HCT116 (cell line): Measurements from ENCODE around the gene SP3. TPM values are rescaled to one million over a fixed set of nuclear protein-coding genes. Genes with fewer than 3 reads are reported as not detected.

Experiments
- ATAC-seq: fragments of 200-7000 bp; cut with Tn5 transposase; 2 replicates; pipeline ENCODE4 v1.9.1; 2020; ENCODE audit warnings: mild to moderate bottlenecking, moderate library complexity
- BruUV-seq: library from RNA; stranded (reverse); fragments of 400-500 nt; replicated peaks from 2 replicates; lab custom pipeline; 2021; lab: Mats Ljungman, UMichigan
- CTCF ChIA-PET: fragments of 300-600 bp; sonication (Branson Sonifier 250); formaldehyde crosslinking; loops from one replicate; lab custom pipeline; 2021; ENCODE audit warnings: antibody characterized with exemption; lab: Charles Lee
- POLR2A ChIA-PET: fragments of 300-600, 350-600 bp; sonication (Branson Sonifier 250); formaldehyde crosslinking; loops from one replicate; lab custom pipeline; 2021; ENCODE audit warnings: antibody characterized with exemption; lab: Charles Lee
- RAD21 ChIA-PET, 2 experiments: fragments of 300-600 bp; sonication (Branson Sonifier 250); formaldehyde crosslinking; loops; one replicate each; lab custom pipeline; 2023; ENCODE audit warnings: low total read pairs in 2 of 2; ENCODE audit not compliant: uncharacterized antibody in 2 of 2, unreplicated experiment in 2 of 2, low non-redundant PET in 1 of 2; lab: Charles Lee
- DNase-seq: peaks from one replicate; pipeline ENCODE4 v3.0.0-alpha.2; 2010; ENCODE audit warnings: low read depth, low spot score
- H2AFZ ChIP-seq: fragments of 200-600 bp; shearing (Covaris generic), sonication (generic); 2 replicates; pipeline ENCODE4 v1.6.1; 2017; ENCODE audit warnings: low read depth, mixed run types, mixed read lengths, antibody characterized with exemption, low read length; ENCODE audit not compliant: poor library complexity, severe bottlenecking
- H3K27ac ChIP-seq: 2 replicates; pipeline ENCODE4 v1.5.1; 2012; ENCODE audit warnings: low read depth, low read length
- H3K27me3 ChIP-seq: fragments of 200-600 bp; sonication (generic); 2 replicates; pipeline ENCODE4 v1.6.1; 2016; ENCODE audit warnings: mixed run types, low read length, mixed read lengths; ENCODE audit not compliant: insufficient read depth
- H3K36me3 ChIP-seq, 2 experiments: fragments of 200-500 bp in 1 of 2; fragments of 200-600 bp in 1 of 2; sonication (Bioruptor generic) in 1 of 2; sonication (generic) in 1 of 2; 2 replicates each; pipeline versions ENCODE4 v1.5.1 to v1.6.1; 2014 to 2016; ENCODE audit warnings: low read length in 2 of 2, inconsistent platforms in 1 of 2, mixed read lengths in 1 of 2, mixed run types in 1 of 2; ENCODE audit not compliant: insufficient read depth in 2 of 2, control insufficient read depth in 1 of 2
- H3K4me1 ChIP-seq, 2 experiments: fragments of 200-600 bp in 1 of 2; sonication (generic) in 1 of 2; 2 replicates each; pipeline versions ENCODE4 v1.5.1 to v1.6.1; 2012 to 2017; ENCODE audit warnings: low read length in 2 of 2, inconsistent platforms in 1 of 2, mild to moderate bottlenecking in 1 of 2, mixed read lengths in 1 of 2, mixed run types in 1 of 2, moderate library complexity in 1 of 2; ENCODE audit not compliant: insufficient read depth in 2 of 2, control insufficient read depth in 1 of 2
- H3K4me2 ChIP-seq: fragments of 200-600 bp; sonication (generic); 2 replicates; pipeline ENCODE4 v1.6.1; 2017; ENCODE audit warnings: mixed run types, low read length, mixed read lengths
- H3K4me3 ChIP-seq, 2 experiments: fragments of 200-600 bp in 1 of 2; sonication (generic) in 1 of 2; replicated peaks in 1 of 2; 2 replicates each; pipeline ENCODE4 v1.5.1; 2011 to 2016; ENCODE audit warnings: low read length in 2 of 2, control low read depth in 1 of 2, low read depth in 1 of 2, mild to moderate bottlenecking in 1 of 2, mixed read lengths in 1 of 2, mixed run types in 1 of 2
- H3K79me2 ChIP-seq: fragments of 200-600 bp; sonication (generic); 2 replicates; pipeline ENCODE4 v1.6.1; 2017; ENCODE audit warnings: mild to moderate bottlenecking, mixed run types, low read length, moderate library complexity, mixed read lengths; ENCODE audit not compliant: insufficient read depth
- H3K9ac ChIP-seq: fragments of 200-600 bp; sonication (generic); 2 replicates; pipeline ENCODE4 v1.6.1; 2016; ENCODE audit warnings: low read length, mixed read lengths
- H3K9me2 ChIP-seq: fragments of 200-600 bp; sonication (generic), shearing (Covaris generic); 2 replicates; pipeline ENCODE4 v1.6.1; 2017; ENCODE audit warnings: mixed run types, mild to moderate bottlenecking, moderate library complexity; ENCODE audit not compliant: insufficient read depth
- H3K9me3 ChIP-seq, 2 experiments: fragments of 200-500 bp in 1 of 2; fragments of 200-600 bp in 1 of 2; sonication (Bioruptor generic) in 1 of 2; sonication (generic) in 1 of 2; 2 replicates each; pipeline ENCODE4 v1.6.1; 2014 to 2017; ENCODE audit warnings: low read length in 2 of 2, mixed read lengths in 2 of 2, inconsistent platforms in 1 of 2, low read depth in 1 of 2, mild to moderate bottlenecking in 1 of 2, mixed run types in 1 of 2, moderate library complexity in 1 of 2; ENCODE audit not compliant: control insufficient read depth in 1 of 2, insufficient read depth in 1 of 2
- H4K20me1 ChIP-seq: fragments of 200-600 bp; sonication (generic), shearing (Covaris generic); 2 replicates; pipeline ENCODE4 v1.6.1; 2017; ENCODE audit warnings: mixed run types, mild to moderate bottlenecking, moderate library complexity; ENCODE audit not compliant: insufficient read depth
- SP1 ChIP-seq: IDR thresholded peaks from 2 replicates; pipeline ENCODE4 v1.6.1; 2012; ENCODE audit warnings: low read depth
- intact Hi-C: fragments of 100-400 bp; cut with micrococcal nuclease; formaldehyde crosslinking; loops from 2 replicates; pipeline ENCODE4 v1.10.0; 2022
- total RNA-seq: library from RNA; stranded (reverse); gene quantifications from one replicate; pipeline ENCODE4 v1.2.1, GENCODE V29; 2021; ENCODE audit not compliant: unreplicated experiment
- TF ChIP-seq, protein P1 (sequence below): IDR thresholded peaks from 2 replicates; pipeline ENCODE4 v1.6.1; 2012

SP3 gene
- total RNA-seq, 1 experiment from 2014 or later: 98.0 TPM

DNA sequence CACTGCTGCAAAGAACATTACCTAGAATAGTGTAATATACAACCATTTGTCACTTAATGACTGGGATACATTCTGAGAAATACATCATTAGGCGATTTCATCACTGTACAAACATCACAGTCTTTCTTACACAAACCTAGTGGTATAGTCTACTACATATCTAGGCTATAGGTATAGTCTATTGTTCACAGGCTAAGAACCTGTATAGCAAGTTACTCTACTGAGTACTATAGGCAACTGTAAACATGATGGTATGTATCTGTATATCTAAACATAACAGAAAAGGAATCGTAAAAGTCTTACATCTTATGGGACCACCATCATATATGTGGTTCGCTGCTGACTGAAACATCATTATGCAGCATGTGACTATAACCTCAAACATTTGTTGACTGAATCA, 21.4 kb downstream of the SP3 start:
- H3K9ac ChIP-seq: no peak overlapping the region
- TF ChIP-seq, protein P1, sequence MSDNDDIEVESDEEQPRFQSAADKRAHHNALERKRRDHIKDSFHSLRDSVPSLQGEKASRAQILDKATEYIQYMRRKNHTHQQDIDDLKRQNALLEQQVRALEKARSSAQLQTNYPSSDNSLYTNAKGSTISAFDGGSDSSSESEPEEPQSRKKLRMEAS: no peak
- ATAC-seq: no peak
- H3K9me2 ChIP-seq: no peaks in the 10 kb centered on the region
- H3K27ac ChIP-seq: no peak overlapping the region
- no peak overlapping the region for H2AFZ ChIP-seq
- DNase-seq: no peak
- H3K4me1 ChIP-seq: peaks cover 22 to 66% of the 10 kb centered on the region in 2 experiments
- no peaks in the 10 kb centered on the region for H3K9me3 ChIP-seq
- H3K4me3 ChIP-seq: no peak overlapping the region
- peak overlapping the region; percentile 22 for H3K4me2 ChIP-seq
- ChIA-PET CTCF (no interaction called here), RAD21 (no interaction called here), POLR2A (no interaction called here)
- intact Hi-C loops: no loop called here
- peaks cover 0 to 5% of the 10 kb centered on the region in 2 experiments; a peak in 1 of 4 replicates for H3K36me3 ChIP-seq
- peaks cover 100% of the 10 kb centered on the region for H3K79me2 ChIP-seq
- H4K20me1 ChIP-seq: peaks cover 32% of the 10 kb centered on the region; the same call in 1 of the 2 replicates
- BruUV-seq: no TSS peak
- no peaks in the 10 kb centered on the region for H3K27me3 ChIP-seq

GRCh38 chr2:173942861-173943523, 22.2 kb downstream of the SP3 start:
- TF ChIP-seq SP1: no peak
- H3K27ac ChIP-seq: no peak overlapping the region
- RAD21 ChIA-PET: no interaction called here

More at GRCh38 chr2:173942861-173943523, 22.2 kb downstream of the SP3 start:
- Histone ChIP-seq H3K36me3 (peaks cover 0 to 5% of the 10 kb centered on the region in 2 experiments; a peak in 1 of 4 replicates), H3K9ac (no peak overlapping the region), H3K4me2 (peak overlapping the region; percentile 22), H3K27me3 (no peaks in the 10 kb centered on the region), H3K9me2 (no peaks in the 10 kb centered on the region), H3K4me1 (peaks cover 22 to 74% of the 10 kb centered on the region in 2 experiments), H3K9me3 (no peaks in the 10 kb centered on the region), H4K20me1 (peaks cover 33% of the 10 kb centered on the region), H3K79me2 (peaks cover 100% of the 10 kb centered on the region), H2AFZ (no peak overlapping the region), H3K4me3 (no peak overlapping the region)
- intact Hi-C loops: no loop called here
- ChIA-PET POLR2A (no interaction called here), CTCF (no interaction called here)
- ATAC-seq (no peak), DNase-seq (no peak)
- no TSS peak for BruUV-seq
